Activated CD4-positive, CD25-positive, alpha-beta regulatory T cell treated with anti-CD3 and anti-CD28 coated beads, Interleukin-2, amount 50 U/mL, for 16 hours (primary cell): ENCODE data around the gene PCID2.

Experiments used
- DNase-seq: peaks from one replicate; pipeline ENCODE4 v3.0.0-alpha.2; 2020; ENCODE audit warnings: low read depth, low spot score

PCID2 gene

GRCh38 chr13:113187263-113187669 lies 21.2 kb downstream of the PCID2 start:
- DNase-seq: no peak

GRCh38 chr13:113186061-113186900 lies 22.2 kb downstream of the PCID2 start:
- DNase-seq: no peak

- DNase-seq: no peak
Measured at GRCh38 chr13:113184568-113185440, 23.7 kb downstream of the PCID2 start.

- DNase-seq: no peak
Measured at GRCh38 chr13:113183450-113184129, 24.9 kb downstream of the PCID2 start.

GRCh38 chr13:113182046-113182445 lies 26.4 kb downstream of the PCID2 start:
- DNase-seq: no peak

- DNase-seq: no peak
Measured at GRCh38 chr13:113179374-113180230, 28.9 kb downstream of the PCID2 start.

GRCh38 chr13:113178896-113179167 lies 29.6 kb downstream of the PCID2 start:
- no peak for DNase-seq

- DNase-seq: no peak
Measured at GRCh38 chr13:113178070-113178895, 30.2 kb downstream of the PCID2 start.

GRCh38 chr13:113176822-113177221 lies 31.6 kb downstream of the PCID2 start:
- DNase-seq: no peak

GRCh38 chr13:113176280-113176679 lies 32.2 kb downstream of the PCID2 start:
- no peak for DNase-seq

GRCh38 chr13:113172419-113172926 lies 36.0 kb downstream of the PCID2 start:
- no peak for DNase-seq

GRCh38 chr13:113171250-113172125 lies 37.0 kb downstream of the PCID2 start:
- DNase-seq: no peak

- DNase-seq: no peak
Measured at GRCh38 chr13:113170511-113170910, 38.0 kb downstream of the PCID2 start.

GRCh38 chr13:113169277-113170272 lies 38.9 kb downstream of the PCID2 start:
- DNase-seq: no peak

GRCh38 chr13:113168211-113168610 lies 40.3 kb downstream of the PCID2 start:
- DNase-seq: no peak

GRCh38 chr13:113167575-113167974 lies 40.9 kb downstream of the PCID2 start:
- DNase-seq: no peak

- no peak for DNase-seq
Measured at GRCh38 chr13:113167155-113167554, 41.3 kb downstream of the PCID2 start.

- DNase-seq: no peak
Measured at GRCh38 chr13:113166681-113167080, 41.8 kb downstream of the PCID2 start.
